ENCODE measurements around the gene ADAMTSL2. TPM values are rescaled to one million over a fixed set of nuclear protein-coding genes. Genes with fewer than 3 reads are reported as not detected.
"Not testable (repeated sequence)": the region's sequence is repeated elsewhere in the genome, so short reads cannot be mapped to it uniquely, and the experiment has no call there.

ADAMTSL2 gene
- polyA plus RNA-seq, 1 donor = 1.2 TPM

DNA sequence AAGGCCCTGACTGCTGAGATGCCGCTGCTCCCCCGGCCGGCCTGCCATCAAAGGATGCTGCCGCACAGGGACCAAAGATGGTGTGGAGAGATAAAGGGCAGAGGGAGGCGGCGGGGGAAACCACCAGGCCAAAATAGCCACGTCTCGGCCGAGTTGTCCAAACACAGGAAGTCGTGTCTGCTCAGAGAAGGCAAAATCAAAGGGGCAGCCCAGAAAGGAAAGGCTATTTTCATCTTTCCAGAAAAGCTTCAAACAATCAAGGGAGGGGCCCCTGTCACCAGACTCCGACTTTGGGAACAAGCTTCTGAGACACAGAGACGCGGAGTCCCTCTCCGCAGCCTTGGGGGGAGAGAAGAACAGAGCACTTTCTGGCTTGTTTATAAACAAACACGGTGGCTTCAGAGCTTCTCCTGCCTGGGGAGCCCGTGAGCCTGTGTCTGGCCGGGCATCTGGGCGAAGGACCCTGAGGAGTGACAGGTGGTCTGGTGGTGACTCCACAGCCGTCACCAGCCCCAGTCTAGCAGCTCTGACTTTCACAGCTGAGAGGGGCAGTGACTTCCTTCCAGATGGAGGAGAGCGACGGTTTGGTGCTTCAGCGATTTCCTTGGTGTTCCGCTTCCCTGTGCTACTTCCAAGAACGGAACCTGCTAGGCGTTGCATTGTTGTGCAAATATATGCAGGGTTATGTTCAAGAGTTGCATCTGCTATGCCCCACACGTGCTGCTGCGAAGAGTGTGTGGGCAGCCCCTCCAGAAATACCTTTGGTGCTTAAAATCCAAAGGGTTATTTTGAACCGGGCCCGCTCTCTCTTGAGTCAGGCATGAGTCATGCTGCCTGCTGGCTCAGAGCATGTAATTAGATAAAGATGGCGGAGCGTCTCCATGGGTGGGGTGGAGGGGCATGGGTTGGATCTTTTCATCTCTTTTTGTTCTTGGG, 24.0 kb downstream of the ADAMTSL2 start:
- DNase-seq = no peak

DNA sequence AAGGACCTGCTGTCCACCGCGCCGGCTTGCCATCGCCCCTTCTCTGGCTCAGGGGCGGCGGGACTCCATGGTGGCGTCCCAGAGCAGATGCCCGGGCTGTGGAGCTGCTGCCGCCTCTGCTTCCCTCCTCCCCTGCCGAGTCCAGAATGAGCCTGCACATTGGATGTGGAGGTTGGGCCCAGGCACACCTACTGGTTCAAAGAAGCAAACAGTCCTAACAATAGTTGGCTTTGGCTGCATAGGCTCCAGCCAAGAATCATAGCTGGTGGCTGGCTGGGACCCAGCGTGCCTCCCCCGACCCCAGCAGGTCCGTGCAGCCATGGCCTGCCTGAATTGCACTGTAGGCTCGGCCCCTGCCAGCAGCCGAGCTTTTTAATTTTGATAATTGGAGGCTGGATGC, 25.8 kb downstream of the ADAMTSL2 start:
- DNase-seq = no peak

DNA sequence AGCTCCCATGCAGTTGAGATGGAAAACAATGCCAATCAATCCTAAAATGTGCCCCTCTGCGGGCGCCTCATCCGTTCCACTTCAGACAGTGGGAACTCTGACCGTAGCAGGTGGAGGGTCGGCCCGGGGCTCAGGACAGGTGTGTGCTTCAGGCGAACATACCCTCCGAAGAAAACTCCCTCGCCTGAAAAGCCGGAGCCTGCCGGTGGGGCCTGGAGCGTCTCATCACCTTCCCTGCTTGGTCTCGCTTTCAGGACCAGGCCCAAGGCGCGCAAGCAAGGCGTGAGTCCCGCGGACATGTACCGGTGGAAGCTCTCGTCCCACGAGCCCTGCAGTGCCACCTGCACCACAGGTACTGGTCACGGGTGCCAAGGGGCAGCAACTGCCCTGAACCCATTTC, 26.4 kb downstream of the ADAMTSL2 start:
- DNase-seq = no peak

DNA sequence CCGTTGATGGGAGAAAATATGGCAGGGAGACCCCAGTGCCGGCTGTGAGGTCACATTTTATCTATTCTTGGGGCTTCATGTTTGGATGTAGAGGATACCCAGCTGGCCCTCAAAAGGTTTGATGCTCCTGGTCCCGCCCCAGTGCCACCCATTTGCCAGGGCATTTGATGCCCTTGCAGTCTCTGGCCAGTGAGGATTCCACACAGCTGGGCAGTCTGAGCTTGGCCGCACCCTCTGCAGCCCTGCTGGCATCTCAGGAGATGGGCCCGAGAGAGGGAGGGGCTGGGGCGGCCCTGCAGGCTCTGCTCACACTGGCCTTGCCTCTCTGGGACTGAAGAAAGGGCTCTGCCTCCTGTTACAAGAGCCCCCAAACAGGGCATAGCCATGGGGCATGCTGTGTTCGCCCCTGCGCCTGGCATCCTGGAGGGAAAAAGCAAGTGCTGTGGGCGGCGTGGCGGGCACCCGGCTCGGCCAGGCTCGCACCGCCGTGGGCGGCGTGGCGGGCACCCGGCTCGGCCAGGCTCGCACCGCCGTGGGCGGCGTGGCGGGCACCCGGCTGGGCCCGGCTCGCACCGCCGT, 27.6 kb downstream of the ADAMTSL2 start:
- no peak for DNase-seq

DNA sequence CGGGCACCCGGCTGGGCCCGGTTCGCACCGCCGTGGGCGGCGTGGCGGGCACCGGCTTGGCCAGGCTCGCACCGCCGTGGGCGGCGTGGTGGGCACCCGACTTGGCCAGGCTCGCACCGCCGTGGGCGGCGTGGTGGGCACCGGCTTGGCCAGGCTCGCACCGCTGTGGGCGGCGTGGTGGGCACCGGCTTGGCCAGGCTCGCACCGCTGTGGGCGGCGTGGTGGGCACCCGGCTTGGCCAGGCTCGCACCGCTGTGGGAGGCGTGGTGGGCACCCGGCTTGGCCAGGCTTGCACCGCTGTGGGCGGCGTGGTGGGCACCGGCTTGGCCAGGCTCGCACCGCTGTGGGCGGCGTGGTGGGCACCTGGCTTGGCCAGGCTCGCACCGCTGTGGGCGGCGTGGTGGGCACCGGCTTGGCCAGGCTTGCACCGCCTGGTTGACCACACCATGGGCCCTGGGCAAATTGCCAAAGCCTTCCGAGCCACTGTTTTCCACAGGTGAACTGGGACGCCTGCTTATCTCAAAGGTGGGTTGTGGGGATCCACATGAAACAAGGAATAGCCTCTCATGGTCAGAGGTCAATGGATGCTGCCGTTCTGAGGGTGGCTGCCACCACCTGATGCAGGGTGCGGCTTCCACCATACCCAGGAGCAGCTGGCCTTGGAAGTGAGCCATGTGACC, 28.2 kb downstream of the ADAMTSL2 start:
- no peak for DNase-seq

DNA sequence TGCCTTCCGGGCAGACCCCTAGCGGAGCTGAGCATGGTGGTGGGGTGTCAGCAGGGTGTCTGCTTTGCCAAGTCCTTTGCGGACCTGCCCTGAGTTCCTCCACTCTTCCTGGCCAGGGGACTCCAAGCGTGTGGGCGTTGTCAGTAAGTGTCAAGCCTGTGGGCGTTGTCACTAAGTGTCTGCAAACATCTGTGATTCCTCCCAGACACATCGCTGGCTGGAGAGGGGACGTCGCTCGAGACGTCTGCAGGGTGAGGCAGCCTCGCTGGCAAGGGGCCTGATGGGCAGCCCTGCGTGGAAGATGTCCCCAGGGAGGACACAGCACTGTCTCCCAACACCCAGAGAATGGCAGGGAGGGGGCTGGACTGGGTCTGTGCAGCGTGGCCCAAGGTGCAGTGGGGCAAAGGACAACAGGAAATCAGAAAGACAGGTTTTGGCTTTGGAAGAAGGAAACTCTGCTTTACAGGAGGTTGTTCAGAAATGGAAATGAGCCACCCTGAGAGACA, 28.8 kb downstream of the ADAMTSL2 start:
- no peak for DNase-seq

DNA sequence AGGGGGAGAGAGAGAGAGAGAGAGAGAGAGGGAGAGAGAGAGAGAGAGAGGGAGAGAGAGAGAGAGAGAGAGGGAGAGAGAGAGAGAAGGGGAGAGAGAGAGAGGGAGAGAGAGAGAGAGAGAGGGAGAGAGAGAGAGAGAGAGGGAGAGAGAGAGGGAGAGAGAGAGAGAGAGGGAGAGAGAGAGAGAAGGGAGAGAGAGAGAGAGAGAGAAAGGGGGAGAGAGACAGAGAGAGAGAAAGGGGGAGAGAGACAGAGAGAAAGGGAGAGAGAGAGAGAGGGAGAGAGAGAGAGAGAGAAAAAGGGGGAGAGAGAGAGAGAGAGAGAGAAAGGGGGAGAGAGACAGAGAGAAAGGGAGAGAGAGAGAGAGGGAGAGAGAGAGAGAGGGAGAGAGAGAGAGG, 29.3 kb downstream of the ADAMTSL2 start:
- DNase-seq = not testable (repeated sequence)

DNA sequence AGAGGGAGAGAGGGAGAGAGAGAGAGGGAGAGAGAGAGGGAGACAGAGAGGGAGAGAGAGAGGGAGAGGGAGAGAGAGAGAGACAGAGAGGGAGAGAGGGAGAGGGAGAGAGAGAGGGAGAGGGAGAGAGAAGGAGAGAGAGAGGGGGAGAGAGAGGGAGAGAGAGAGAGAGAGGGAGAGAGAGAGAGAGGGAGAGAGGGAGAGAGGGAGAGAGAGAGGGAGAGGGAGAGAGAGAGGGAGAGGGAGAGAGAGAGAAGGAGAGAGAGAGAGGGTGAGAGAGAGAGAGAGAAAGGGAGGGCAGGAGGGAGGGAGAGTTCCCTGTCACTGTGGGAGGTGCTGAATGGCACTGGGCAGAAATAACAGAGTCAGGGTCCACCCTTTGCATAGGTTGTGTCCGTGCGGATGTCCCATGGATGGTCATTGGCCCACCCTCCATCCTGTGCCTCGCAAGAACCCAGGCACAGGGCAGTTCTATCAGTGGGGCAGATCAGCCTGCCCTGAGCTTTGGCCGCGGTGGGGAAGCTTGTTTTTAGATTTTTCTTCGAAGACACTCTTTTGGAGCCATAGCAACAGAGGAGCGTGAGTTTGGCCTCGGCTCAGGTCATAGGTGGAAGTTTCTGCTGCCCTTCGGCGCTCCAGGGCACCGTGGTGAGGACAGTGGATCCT, 30.1 kb downstream of the ADAMTSL2 start:
- DNase-seq = no peak

DNA sequence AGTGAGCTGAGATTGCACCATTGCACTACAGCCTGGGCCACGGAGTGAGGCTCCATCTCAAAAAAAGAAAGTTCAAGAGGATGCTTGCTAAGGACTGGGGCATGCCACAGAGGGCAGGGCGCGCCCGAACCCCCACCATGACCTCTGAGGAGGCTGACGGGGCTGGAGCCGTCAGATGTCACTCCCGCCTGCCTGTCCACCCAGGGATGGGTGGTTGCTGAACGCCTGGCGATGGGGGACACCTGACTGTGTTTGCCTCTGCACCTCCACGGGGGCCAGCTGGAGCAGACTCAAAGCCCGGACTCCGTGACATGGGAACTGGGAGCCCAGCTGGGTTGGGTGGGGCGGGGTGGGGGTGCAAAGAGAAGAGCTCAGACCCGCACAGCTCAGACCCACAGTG, 31.9 kb downstream of the ADAMTSL2 start:
- no peak for DNase-seq

DNA sequence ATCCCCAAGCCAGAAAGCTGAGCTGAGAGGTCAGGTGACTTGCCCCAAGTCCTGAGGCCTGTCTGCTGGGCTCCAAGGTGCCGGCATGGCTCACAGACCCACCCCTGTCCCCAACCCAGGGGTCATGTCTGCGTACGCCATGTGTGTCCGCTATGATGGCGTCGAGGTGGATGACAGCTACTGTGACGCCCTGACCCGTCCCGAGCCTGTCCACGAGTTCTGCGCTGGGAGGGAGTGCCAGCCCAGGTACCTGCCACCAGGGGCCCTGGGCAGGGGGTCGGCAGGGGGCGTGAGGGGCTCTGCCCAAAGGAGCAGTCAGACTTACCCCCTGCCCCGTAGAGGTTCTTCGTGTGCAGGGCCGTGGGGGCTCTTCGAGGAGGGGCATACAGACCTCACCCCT, 32.3 kb downstream of the ADAMTSL2 start:
- no peak for DNase-seq

DNA sequence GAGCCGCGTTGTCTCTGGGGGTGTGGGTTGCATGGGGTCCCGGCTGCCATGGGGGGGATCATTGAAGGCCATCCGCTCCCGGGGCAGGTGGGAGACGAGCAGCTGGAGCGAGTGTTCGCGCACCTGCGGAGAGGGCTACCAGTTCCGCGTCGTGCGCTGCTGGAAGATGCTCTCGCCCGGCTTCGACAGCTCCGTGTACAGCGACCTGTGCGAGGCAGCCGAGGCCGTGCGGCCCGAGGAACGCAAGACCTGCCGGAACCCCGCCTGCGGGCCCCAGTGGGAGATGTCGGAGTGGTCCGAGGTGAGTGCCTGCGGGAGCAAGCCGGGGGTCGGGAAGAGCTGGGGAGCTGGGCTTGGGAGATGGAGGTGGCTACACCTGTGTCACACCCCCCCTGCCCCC, 33.7 kb downstream of the ADAMTSL2 start:
- DNase-seq = no peak

DNA sequence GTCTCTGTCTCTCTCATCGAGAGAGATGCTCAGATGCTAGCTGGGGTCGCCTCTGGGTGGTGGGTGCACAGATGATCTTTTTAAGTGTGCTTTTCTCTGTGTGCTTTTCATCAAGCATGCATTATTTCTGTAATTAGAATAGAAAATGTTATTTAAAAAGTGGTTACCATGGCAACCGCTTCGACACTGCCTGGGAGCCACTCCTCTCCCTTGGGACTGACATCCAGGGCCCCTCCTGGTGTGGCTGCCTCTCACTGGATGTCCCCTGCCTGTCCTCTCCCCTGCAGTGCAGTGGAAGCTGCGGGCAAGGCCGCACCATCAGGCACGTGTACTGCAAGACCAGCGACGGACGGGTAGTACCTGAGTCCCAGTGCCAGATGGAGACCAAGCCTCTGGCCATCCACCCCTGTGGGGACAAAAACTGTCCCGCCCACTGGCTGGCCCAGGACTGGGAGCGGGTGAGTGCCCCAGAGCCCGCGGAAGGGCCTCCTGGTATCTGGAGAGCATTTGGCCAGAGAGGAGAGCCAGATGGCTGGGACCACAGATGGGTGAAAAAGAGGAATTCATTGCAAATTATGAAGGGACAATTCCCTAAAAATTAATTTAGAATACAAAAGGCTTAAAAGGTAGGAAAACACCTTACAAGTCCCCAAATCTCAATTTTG, 34.7 kb downstream of the ADAMTSL2 start:
- no peak for DNase-seq

DNA sequence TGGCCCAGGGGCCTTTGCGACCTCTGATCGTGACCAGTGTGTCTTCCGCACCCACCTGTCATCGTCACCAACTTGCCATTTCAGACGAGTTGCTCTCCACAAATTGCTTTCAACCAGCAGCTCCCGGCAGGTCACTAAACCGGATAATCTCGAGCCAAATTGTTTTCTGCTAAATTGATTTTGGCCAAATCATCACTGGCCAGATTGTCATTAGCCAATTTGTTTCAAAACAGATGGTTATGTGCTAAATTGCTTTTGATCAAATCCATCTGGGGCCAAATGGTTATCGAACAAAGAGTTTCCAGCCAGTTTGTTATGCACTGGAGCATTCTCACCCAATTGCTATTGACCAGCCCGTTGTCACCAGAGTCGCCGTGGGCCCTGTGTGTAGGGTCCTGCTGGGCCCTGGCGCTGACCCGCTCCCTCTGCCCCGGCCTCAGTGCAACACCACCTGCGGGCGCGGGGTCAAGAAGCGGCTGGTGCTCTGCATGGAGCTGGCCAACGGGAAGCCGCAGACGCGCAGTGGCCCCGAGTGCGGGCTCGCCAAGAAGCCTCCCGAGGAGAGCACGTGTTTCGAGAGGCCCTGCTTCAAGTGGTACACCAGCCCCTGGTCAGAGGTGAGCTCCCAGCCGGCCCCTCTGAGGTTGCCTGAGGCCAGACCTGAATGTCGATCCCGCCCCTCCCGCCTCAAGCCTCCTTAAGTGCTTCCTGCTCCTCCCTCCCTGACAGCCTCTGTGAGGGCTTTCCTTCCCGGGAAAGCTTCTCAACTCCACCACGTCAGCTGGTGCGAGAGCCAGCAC, 35.6 kb downstream of the ADAMTSL2 start:
- DNase-seq = no peak

DNA sequence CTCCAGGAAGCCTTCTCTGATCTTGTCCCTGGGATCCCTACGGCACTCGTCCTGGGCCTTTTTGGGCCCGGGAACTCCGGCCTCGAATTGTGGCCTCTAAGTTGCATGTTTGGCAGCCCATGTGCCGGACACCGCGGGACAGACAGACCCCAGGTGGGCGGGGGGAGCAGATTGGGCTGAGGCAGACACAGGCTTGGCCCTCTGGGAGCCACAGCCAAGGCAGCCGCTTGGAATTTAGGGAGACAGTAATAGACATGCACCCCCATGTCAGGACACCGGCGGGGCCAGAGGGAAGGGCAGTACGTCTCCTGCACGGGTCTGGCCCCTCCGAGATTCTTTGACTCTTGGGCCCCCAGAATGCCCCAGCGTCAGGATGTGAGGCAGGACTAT, 36.2 kb downstream of the ADAMTSL2 start:
- no peak for DNase-seq

DNA sequence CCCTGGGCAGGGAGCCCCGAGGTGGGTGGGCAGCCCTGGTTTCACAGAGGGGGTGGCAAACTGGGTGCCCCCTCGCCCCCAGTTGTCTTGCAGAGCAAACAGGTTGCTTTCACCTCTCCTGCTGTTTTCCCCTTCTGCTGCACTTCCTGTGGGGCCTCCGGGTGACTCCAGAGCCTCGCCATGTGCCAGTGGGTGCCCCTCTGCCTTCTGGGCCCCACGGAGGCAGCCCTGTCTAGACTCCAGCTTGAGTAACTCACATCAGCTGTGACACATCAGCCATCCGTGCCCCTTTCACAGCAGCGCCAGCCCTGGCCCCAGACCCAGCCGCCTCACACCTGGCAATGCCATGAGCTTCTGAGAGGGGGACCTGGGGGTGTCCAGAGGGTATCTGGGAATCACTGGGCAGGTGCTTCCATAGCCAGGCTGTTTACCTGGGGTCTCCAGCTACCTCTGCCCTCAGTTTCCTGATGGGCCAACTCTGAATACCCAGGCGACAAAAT, 36.9 kb downstream of the ADAMTSL2 start:
- DNase-seq = no peak

DNA sequence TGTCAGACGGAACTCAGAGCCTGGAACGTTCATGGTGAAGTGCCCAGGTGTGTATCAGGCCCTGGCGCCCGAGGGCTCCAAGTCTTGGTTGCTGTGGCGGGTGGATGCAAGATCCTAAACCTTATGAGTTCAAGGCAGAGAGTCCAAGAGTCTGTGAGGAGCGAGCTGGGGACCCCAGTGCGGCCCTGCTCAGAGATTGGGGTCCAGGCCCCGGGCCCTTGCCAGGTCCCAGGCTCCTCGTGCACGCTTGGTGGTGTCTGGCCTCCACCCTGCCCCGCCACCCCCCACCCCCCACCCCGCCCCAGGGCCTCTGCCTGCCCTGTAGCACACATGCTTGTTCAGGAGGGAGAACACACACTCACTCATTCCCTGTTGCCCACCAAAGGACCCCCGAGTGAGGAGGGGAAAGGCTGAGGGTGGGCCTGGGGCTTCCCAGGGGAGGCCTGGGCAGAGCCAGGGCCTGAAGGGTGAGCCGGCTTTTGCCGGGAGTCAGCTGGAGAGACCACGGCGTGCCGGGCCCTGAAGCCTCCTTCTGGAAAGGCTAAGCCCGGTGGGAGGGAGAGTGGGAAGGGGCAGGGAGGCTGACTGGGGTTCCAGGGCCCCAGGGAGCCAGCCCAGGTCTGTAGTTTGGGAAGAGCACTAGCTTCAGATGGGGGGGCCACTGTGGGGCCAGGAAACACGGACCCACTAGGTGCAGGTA, 37.5 kb downstream of the ADAMTSL2 start:
- no peak for DNase-seq

DNA sequence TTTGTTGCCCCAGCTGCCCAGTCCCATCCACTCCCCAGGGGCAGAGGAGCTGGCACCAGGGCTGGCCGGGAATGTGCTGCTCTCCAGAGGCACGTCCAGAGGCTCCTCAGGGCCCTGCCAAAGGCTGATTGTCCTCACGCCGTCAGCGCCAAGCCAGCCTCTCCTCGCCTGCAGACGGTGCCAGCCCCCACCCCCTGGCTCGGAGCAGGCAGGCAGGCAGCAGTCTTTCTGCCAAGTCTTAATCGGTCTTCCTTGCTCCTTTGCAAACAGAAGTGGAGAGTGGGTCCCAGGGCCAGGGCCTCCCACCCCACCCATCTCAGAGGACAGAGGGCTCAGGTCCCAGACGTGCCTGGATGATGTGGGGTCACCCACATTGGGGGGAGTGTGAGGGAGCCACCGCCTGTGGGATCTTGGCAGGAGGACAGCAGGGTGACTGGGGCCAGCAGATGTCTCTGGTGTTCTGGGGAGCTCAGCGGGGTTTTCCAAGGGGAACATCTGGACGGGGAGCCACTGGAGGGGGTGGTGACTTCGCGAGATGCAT, 38.4 kb downstream of the ADAMTSL2 start:
- DNase-seq = no peak

DNA sequence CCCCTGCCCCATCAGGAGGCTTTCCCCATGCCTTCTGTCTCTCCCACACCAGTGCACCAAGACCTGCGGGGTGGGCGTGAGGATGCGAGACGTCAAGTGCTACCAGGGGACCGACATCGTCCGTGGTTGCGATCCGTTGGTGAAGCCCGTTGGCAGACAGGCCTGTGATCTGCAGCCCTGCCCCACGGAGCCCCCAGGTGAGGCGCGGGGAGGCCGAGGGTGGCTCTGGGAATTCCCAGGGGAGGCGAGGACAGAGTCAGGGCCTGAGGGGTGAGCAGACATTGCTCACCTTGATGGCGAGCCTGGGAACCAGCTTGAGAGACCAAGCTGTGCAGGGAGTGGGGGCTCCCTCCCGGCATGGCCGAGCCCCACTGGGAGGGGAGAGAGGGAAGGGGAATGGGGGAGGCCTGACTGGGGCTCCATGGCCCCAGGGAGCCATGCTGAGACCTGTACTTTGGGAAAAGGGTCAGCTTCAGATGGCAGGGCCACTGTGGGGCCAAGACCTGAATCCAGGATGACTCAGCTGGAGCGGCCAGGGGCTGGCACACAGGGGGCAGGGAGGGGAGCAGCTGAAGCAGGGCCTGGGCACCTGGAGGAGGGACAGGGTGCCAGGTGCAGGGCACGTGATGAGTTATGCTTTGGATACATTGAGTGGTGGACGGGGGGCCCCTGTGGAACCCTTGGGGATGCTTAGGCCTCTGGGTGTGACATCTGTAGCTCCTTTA, 39.4 kb downstream of the ADAMTSL2 start:
- no peak for DNase-seq

DNA sequence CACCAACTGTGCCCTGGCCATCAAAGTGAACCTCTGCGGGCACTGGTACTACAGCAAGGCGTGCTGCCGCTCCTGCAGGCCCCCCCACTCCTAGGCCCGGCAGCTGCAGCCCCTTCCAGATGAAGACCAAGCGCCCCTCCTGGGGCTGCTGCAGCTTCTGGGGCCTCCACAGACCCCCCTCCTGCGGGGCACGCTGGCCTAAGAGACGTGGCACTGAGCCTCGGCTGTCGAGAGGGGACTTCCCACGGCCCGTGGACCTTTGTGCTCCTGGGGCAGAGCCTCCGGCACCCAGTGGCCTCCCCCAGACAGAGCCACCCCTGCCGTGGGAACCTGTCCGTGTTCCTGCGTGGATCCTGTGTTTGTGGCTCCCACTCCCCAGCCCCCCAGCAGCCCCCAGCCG, 40.3 kb downstream of the ADAMTSL2 start:
- DNase-seq = no peak

Measured in left kidney (tissue), 2 donors.